ENCODE measurements around the gene RPL7A. TPM values are rescaled to one million over a fixed set of nuclear protein-coding genes. Genes with fewer than 3 reads are reported as not detected.
A peak's percentile ranks its signal among the peaks of the same experiment; 100 is the strongest.
"Not testable (repeated sequence)": the region's sequence is repeated elsewhere in the genome, so short reads cannot be mapped to it uniquely, and the experiment has no call there.

RPL7A gene
- 1,000 to 10,000 TPM; 2,345 to 2,776 (median 2,509) TPM for polyA plus RNA-seq (ENCODE audit: insufficient read length in 3 of 3)
- long read RNA-seq, donor 1, transcript RPL7A-208 (2 exons, 374 nt): minor isoform, 11 of 1,358 reads
- long read RNA-seq, donor 1, transcript RPL7A-202 (8 exons, 891 nt): major isoform, 722 of 1,358 reads
- long read RNA-seq, donor 1, partial matches to known transcripts: 591 of 1,358 reads
- long read RNA-seq, donor 1, other reads (novel, unspliced or antisense): 25 of 1,358 reads
- long read RNA-seq, donor 2, transcript RPL7A-208 (2 exons, 374 nt): minor isoform, 17 of 2,088 reads
- long read RNA-seq, donor 2, transcript RPL7A-202 (8 exons, 891 nt): major isoform, 1,259 of 2,088 reads
- long read RNA-seq, donor 2, transcript RPL7A-206 (3 exons, 743 nt): minor isoform, 6 of 2,088 reads
- long read RNA-seq, donor 2, partial matches to known transcripts: 761 of 2,088 reads
- long read RNA-seq, donor 2, other reads (novel, unspliced or antisense): 41 of 2,088 reads
- long read RNA-seq, donor 3, transcript RPL7A-208 (2 exons, 374 nt): minor isoform, 23 of 1,584 reads
- long read RNA-seq, donor 3, transcript RPL7A-202 (8 exons, 891 nt): major isoform, 847 of 1,584 reads
- long read RNA-seq, donor 3, transcript RPL7A-206 (3 exons, 743 nt): minor isoform, 7 of 1,584 reads
- long read RNA-seq, donor 3, partial matches to known transcripts: 689 of 1,584 reads
- long read RNA-seq, donor 3, other reads (novel, unspliced or antisense): 16 of 1,584 reads
- long read RNA-seq, donor 4, transcript RPL7A-208 (2 exons, 374 nt): minor isoform, 27 of 2,111 reads
- long read RNA-seq, donor 4, transcript RPL7A-202 (8 exons, 891 nt): major isoform, 1,114 of 2,111 reads
- long read RNA-seq, donor 4, partial matches to known transcripts: 913 of 2,111 reads
- long read RNA-seq, donor 4, other reads (novel, unspliced or antisense): 47 of 2,111 reads
- long read RNA-seq, donor 5, transcript RPL7A-202 (8 exons, 891 nt): major isoform, 357 of 598 reads
- long read RNA-seq, donor 5, transcript RPL7A-208 (2 exons, 374 nt): minor isoform, 7 of 598 reads
- long read RNA-seq, donor 5, partial matches to known transcripts: 228 of 598 reads
- long read RNA-seq, donor 5, other reads (novel, unspliced or antisense): 0 of 598 reads
- long read RNA-seq, donor 6, transcript RPL7A-208 (2 exons, 374 nt): minor isoform, 23 of 965 reads
- long read RNA-seq, donor 6, transcript RPL7A-202 (8 exons, 891 nt): major isoform, 475 of 965 reads
- long read RNA-seq, donor 6, partial matches to known transcripts: 451 of 965 reads
- long read RNA-seq, donor 6, other reads (novel, unspliced or antisense): 12 of 965 reads
- long read RNA-seq, donor 7, transcript RPL7A-202 (8 exons, 891 nt): major isoform, 693 of 1,553 reads
- long read RNA-seq, donor 7, transcript RPL7A-208 (2 exons, 374 nt): minor isoform, 27 of 1,553 reads
- long read RNA-seq, donor 7, partial matches to known transcripts: 808 of 1,553 reads
- long read RNA-seq, donor 7, other reads (novel, unspliced or antisense): 19 of 1,553 reads
- long read RNA-seq, donor 8, transcript RPL7A-208 (2 exons, 374 nt): minor isoform, 12 of 781 reads
- long read RNA-seq, donor 8, transcript RPL7A-202 (8 exons, 891 nt): major isoform, 410 of 781 reads
- long read RNA-seq, donor 8, partial matches to known transcripts: 349 of 781 reads
- long read RNA-seq, donor 8, other reads (novel, unspliced or antisense): 10 of 781 reads
- long read RNA-seq, donor 9, transcript RPL7A-202 (8 exons, 891 nt): major isoform, 1,199 of 2,117 reads
- long read RNA-seq, donor 9, transcript RPL7A-208 (2 exons, 374 nt): minor isoform, 21 of 2,117 reads
- long read RNA-seq, donor 9, partial matches to known transcripts: 855 of 2,117 reads
- long read RNA-seq, donor 9, other reads (novel, unspliced or antisense): 36 of 2,117 reads
- long read RNA-seq, donor 10, transcript RPL7A-208 (2 exons, 374 nt): minor isoform, 19 of 1,328 reads
- long read RNA-seq, donor 10, transcript RPL7A-202 (8 exons, 891 nt): major isoform, 675 of 1,328 reads
- long read RNA-seq, donor 10, partial matches to known transcripts: 602 of 1,328 reads
- long read RNA-seq, donor 10, other reads (novel, unspliced or antisense): 29 of 1,328 reads
- long read RNA-seq, donor 11, transcript RPL7A-202 (8 exons, 891 nt): major isoform, 428 of 841 reads
- long read RNA-seq, donor 11, transcript RPL7A-208 (2 exons, 374 nt): minor isoform, 20 of 841 reads
- long read RNA-seq, donor 11, partial matches to known transcripts: 386 of 841 reads
- long read RNA-seq, donor 11, other reads (novel, unspliced or antisense): 5 of 841 reads
- long read RNA-seq, donor 12, transcript RPL7A-202 (8 exons, 891 nt): major isoform, 1,136 of 2,031 reads
- long read RNA-seq, donor 12, transcript RPL7A-208 (2 exons, 374 nt): minor isoform, 20 of 2,031 reads
- long read RNA-seq, donor 12, partial matches to known transcripts: 826 of 2,031 reads
- long read RNA-seq, donor 12, other reads (novel, unspliced or antisense): 44 of 2,031 reads
- long read RNA-seq, donor 13, transcript RPL7A-202 (8 exons, 891 nt): major isoform, 373 of 795 reads
- long read RNA-seq, donor 13, transcript RPL7A-208 (2 exons, 374 nt): minor isoform, 12 of 795 reads
- long read RNA-seq, donor 13, partial matches to known transcripts: 408 of 795 reads
- long read RNA-seq, donor 13, other reads (novel, unspliced or antisense): 0 of 795 reads
- long read RNA-seq, donor 14: 0 reads
- long read RNA-seq, donor 15, transcript RPL7A-202 (8 exons, 891 nt): major isoform, 876 of 1,701 reads
- long read RNA-seq, donor 15, transcript RPL7A-208 (2 exons, 374 nt): minor isoform, 24 of 1,701 reads
- long read RNA-seq, donor 15, partial matches to known transcripts: 775 of 1,701 reads
- long read RNA-seq, donor 15, other reads (novel, unspliced or antisense): 24 of 1,701 reads
- long read RNA-seq, donor 16, transcript RPL7A-202 (8 exons, 891 nt): major isoform, 1,167 of 2,138 reads
- long read RNA-seq, donor 16, transcript RPL7A-206 (3 exons, 743 nt): minor isoform, 7 of 2,138 reads
- long read RNA-seq, donor 16, transcript RPL7A-208 (2 exons, 374 nt): minor isoform, 28 of 2,138 reads
- long read RNA-seq, donor 16, partial matches to known transcripts: 904 of 2,138 reads
- long read RNA-seq, donor 16, other reads (novel, unspliced or antisense): 30 of 2,138 reads

DNA sequence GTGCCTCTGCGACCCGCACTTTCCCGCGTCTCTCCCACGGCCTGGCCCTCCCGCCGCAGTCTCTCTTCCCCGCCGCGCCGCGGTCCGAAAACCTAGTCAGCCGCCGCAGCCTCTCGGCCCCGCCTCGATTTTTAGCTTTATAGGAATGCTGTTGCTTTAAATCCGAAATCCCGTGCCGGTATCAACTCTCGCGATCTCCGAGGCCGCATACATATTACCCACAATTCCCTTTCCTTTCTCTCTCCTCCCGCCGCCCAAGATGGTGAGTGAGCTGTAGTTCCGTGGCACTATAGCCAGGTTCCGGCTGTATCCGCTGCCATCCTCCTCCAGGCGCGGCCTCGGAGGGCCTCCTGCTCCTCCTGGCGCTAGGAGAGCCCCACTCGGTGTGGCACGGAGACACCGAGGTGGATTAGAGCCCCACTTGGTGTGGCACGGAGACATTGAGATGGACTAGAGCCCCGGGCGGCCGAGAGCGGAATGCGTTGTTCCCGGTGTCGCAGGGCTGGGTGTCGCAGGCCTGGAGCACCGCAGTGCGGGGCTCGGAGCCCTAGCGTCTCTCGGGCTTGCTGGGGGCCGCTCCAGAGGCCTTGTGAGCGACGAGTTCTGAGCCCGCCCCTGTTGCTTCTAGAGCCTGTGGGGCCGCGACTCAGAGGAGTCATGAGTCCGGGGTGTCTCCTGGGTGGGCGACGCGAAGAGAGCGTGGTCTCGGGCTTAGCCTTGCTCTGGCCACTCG is at the start of gene RPL7A, which contains the start of gene MED22:
RPL7A (plus strand) TSS at position 234 of the 733 bp plus-strand sequence; CDS start at position 260, 26 bp downstream.
MED22 (minus strand) TSS at position 147 of the 733 bp plus-strand sequence. CDS start 1,469 bp downstream, outside the sequence.
- DNase-seq: peak; percentile 97

DNA sequence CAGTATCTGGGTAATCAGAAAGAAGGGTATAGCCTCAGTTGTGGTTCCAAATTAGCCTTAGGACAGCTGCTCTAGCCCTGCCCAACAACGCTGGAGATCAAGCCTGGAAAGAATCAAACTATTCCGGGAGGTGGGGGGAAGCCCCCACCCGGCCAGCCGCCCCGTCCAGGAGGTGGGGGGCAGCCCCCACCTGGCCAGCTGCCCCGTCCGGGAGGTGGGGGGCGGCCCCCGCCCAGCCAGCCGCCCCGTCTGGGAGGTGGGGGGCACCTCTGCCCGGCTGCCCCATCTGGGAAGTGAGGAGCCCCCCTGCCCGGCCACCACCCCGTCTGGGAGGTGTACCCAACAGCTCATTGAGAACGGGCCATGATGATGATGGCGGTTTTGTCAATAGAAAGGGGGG is 48.0 kb upstream of the RPL7A start:
- not testable (repeated sequence) for DNase-seq

DNA sequence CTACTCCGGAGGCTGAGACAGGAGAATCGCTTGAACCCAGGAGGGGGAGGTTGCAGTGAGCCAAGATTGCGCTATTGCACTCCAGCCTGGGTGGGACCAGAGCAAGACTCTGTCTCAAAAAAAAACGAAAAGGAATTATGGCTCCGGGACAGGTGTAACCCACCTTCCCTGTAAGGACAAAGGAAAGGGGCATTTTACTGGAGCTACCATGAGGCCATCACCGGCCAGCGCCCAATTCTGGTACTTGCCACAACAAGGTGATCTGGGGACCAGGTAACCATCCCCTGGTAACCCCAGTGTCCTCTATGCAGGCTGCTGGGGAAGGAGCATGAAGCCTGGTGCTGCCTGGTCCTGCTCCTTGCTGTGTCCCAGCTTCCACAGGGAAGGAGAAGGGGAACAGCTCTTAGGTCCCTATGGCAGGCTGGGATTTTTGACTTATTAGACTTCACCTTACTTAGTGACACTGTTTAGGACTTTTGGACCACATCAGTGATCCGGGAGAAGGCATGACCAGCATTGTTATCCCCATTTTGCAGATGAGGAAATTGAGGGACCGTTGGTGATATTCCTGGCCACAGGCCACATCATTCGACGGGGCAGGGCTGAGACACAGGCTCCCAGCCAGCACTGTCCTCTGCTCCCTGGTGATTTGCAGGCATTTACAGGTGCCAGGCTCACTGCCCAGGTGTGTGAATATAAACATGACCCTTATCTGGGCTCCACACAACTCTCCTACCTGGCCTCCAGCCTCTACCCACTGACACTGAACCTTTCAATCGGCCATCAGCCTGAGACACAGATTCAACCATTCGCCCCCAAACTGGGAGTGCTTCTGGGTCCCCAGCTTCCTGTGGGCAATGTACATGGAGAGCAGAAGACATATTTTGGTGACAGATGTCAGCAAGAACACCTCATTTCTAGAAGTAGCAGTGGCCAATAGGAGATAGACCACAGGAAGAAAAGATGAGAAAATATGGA is 46.5 kb upstream of the RPL7A start:
- no peak for DNase-seq

DNA sequence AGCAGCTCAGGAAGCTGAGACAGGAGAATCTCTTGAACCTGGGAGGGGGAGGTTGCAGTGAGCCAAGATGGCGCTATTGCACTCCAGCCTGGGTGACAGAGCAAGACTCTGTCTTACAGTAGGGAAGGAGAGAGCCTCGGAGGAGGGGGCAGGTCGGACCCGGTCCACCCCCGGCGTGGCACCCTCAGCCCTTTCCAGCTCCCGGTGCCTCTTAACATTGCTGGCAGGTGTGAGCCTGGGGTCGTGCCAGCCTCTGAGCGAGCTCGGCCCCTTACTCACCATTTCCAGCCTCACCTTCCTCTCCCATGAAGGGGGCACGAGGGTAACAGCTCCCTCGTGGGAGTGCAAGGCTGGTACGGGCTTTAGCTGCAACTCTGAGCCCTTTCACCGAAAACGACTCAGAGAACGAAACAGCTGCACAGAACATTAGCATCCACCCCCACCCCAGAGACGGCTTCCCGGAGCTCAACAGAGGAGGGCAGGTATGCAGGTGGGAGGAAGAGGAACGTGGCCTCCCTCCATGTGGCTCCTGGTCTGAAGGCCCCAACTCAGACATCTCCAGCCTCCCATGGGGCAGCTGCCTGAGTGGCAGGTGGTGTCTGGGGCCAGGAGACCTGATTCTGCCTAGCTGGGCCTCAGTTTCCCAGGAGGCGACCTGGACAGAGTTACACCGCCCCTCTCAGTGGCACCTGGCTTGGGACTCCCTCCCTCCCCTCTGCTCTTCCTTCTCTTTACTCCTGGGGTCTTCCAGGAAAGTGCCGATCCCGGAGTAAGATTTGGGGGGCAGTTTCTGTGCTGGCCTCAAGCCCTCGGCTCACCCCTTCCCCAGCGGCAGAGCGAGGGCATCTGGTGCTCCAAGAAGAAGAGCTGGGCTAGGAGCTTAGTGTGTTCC is 44.5 kb upstream of the RPL7A start:
- DNase-seq: no peak

DNA sequence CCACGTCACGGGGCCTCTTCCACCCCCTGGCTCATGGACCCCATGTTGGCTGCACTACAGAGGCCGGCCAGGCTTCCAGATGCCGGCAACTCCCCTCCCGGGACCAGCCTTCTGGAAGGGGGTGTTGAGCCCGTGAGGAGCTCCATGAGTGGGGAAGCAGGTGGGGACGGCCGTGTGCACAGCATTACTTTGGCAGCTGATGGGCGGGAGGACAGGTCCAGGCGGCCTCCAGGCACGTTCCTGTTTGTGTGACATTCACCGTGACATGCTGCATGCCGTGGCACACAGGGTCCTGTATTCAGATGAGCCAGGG is 43.9 kb upstream of the RPL7A start:
- no peak for DNase-seq

DNA sequence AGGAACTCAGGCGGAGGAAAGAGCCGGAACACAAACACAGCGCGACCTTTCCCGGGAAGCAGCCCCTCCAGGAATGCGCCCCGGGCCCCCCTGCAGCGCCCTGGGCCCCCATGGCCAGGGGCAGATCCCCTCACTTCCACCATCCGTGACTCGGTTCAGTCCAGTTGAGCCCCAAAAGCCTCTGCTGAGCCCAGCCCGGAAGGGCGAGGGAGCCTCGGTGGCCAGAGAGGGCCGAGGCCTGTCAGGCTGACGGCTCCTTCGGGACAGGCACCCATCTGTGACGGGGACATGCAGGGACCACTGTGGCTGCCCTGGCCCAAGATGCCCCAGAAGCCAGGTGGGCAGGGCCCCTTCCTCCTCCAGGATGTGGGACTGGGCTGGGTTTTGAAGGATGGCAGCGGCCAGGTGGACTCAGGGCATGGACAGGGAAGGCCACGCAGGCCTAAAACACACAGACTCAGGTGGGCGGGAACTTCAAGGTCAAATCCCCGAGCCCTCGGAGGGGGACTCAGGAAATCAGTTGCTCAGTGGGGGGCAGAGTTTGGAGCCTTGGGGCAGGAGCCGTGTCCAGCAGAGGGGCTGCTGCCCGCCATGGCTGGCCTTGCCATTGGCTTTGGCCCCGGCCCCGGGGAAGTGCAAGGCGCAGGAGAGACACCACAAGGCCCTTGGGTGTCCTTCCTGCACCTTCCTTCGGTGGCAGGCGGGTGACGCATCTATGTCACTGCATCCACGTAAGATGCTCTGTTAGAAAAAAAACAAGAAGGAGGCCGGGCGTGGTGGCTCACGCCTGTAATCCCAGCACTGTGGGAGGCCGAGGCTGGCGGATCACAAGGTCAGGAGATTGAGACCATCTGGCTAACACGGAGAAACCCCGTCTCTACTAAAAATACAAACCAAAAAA is 43.3 kb upstream of the RPL7A start:
- no peak for DNase-seq

DNA sequence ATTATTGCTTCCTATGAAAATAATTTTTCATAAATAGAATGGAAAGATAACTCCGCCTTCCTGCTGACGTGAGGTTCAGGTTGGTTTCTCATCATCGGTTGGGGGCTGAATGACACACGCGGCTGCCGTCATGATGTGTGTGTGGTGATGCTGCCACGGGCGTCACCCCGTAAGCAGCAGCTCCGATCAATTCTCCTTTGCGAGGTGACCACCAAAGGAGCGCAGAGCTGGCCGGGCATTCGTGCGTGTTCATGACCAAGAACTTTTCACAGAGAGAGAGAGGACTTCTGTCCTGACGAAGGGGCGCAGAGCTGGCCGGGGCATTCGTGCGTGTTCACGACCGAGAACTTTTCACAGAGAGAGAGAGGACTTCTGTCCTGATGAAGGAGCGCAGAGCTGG is 42.3 kb upstream of the RPL7A start:
- no peak for DNase-seq

DNA sequence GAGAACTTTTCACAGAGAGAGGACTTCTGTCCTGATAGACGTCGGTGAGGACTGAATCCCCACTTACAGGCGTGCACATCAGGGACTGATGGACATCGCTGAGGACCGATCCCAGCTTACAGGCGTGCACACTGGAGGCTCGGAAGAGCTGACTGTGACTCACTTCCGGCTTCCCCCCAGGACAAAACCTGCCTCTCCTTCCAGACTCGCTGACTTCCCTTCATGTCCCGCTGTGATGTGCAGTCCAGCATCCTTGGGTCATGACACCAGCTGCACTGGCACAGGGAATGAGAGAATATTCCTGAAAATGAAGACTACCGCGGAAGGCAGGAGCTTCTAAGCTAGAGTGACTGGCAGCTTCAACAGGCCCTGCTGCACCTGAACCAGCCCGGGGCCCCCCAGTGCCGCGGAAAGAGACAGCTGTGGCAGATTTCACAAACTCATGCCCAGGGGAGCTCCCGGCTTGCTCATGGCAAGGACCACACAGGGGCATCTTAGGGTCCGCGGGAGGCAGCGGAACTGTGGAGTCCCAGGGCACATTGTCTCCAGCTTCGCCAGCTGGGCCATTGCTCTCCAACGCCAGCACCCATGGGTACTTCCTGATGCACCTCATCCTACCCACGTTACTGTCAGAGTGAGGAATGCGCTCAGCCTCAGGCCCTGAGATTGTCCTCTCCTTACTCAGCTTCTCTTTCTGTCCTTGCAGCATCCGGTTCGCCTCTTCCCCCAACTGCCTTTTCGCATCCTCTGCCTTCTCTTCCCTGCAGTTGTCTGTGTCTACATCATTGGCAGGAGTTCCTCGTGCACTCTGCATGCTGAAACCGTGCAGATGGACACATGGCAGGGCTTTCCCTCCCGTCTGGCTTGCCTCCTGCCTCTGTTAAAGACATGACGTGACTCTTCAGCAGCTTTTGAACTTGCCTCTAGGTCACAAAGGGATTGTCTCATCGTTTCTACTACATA is 41.5 kb upstream of the RPL7A start:
- DNase-seq: no peak

DNA sequence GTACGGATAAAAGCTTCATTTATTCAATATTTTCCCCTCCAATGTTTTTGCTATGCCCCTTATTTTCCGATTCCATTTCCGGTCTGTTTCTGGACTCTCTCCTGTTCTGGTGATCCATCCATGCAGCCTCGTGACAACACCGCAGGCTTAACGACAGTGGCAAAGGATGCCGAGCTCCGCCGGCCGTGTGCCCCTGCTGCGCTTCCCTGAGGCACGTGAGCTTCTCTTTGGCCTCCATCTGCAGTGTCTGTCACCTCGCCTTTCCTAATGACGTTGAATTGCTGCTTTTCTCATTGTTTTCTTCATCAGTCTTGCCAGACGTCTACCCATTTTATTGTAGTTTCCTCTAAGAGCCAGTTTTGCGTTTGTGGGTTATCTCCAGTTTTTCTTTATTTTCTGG is 40.7 kb upstream of the RPL7A start:
- no peak for DNase-seq

DNA sequence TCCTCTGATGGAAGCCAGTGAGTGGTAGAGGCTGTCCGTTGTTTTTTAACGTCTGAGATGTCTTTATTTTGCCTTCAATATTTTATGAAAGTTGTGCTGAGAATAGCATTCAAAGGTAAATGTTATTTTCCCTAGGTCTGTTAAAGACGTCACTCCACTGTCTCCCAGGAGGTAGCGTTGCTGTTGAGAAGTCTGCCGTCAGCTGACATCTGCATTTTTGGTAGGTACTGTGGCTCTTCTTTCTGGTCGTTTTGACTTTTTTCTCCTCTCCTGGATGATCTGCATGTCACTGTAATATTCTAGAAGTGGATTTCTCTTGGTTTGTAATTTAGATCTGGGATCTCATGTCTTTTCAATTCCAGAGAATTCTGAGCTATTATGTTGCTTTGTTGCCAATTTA is 38.4 kb upstream of the RPL7A start:
- no peak for DNase-seq

DNA sequence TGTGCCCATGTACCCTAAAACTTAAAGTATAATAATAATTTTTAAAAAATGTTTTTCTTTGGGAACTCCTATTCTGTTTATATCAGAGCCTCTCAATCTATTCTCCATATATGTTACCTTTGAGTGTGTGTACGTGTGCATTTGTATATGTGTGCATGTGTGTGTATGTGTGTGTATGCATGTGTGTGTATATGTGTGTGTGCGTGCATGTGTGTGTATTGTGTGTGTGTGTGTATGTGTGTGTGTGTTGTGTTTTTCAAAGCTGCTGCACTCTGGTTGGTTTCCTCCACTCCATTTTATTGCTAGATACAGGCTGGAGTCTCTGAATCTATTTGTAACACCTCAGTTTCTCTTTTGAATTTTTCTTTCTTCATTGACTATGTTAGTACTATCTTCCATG is 32.0 kb upstream of the RPL7A start:
- DNase-seq: no peak

DNA sequence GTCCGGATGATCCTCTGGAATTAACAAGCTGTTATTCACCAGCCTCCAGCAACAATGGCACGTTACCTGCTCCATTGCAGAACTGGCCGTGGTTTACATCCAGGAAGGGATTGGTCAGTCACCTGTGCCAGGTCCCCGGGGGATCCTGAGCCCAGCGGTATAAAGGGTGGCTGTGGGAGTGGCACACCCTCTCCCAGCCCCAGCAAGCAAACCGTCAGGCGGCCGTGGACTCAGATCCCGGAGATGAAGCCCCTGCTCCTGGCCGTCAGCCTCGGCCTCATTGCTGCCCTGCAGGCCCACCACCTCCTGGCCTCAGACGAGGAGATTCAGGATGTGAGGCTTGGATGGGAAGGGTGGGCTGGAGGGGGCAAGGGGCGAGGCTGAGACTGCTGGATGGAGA is 30.5 kb upstream of the RPL7A start:
- not testable (repeated sequence) for DNase-seq
